Nephron (organoid): ENCODE measurements around the gene ALX4.

Experiments used
- H3K27ac Mint-ChIP-seq, 3 experiments: 2 replicates each; pipeline ENCODE4 v1.8.0; 2020; ENCODE audit warnings: mixed read lengths in 3 of 3, mild to moderate bottlenecking in 2 of 3, moderate library complexity in 1 of 3
- H3K27me3 Mint-ChIP-seq: 2 replicates; pipeline ENCODE4 v1.8.0; 2021; ENCODE audit warnings: low read depth, mild to moderate bottlenecking, moderate library complexity, mixed read lengths
- H3K36me3 Mint-ChIP-seq: 2 replicates; pipeline ENCODE4 v1.8.0; 2020; ENCODE audit warnings: low read depth, mixed read lengths
- H3K4me1 Mint-ChIP-seq: 2 replicates; pipeline ENCODE4 v1.8.0; 2020; ENCODE audit warnings: mixed read lengths
- H3K4me3 Mint-ChIP-seq, 3 experiments: 2 replicates each; pipeline ENCODE4 v1.8.0; 2020; ENCODE audit warnings: mild to moderate bottlenecking in 3 of 3, mixed read lengths in 3 of 3, moderate library complexity in 2 of 3
- H3K9me3 Mint-ChIP-seq: 2 replicates; pipeline ENCODE4 v1.8.0; 2020; ENCODE audit warnings: mixed read lengths
- TF ChIP-seq, protein P1 (sequence below), 3 experiments: fragments of 200-600 bp; sonication (generic); IDR thresholded peaks; one replicate each; pipeline ENCODE4 v1.5.0; 2021; ENCODE audit warnings: antibody characterized with exemption in 3 of 3; ENCODE audit not compliant: unreplicated experiment in 3 of 3

The ALX4 gene

DNA sequence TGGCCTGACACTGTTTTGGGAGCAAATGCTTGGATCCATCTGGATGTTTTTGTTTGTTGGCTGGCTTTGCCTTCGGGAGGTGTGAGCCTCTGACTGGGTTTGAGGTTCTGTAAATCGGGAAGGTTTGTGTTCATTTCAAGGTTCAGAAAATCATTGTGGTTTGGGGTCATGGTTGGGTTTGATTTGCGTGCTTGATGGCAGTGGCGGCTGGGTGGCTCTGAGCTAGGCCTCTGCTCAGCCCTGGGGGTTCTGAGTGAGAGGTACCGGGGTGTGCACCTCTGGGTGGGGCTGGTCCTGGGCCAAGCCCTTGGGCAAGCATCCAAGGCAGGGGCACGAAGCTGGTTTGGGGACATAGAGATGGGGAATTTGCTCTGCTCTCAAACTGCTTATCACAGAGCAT, 37.0 kb upstream of the ALX4 start:
- Mint-ChIP-seq H3K4me1 (peaks cover 6% of the 10 kb centered on the region), H3K9me3 (no peaks in the 10 kb centered on the region), H3K36me3 (no peaks in the 10 kb centered on the region), H3K4me3 (no peak overlapping the region), H3K27ac (no peak overlapping the region), H3K27me3 (peaks cover 52% of the 10 kb centered on the region)
- TF ChIP-seq, protein P1, sequence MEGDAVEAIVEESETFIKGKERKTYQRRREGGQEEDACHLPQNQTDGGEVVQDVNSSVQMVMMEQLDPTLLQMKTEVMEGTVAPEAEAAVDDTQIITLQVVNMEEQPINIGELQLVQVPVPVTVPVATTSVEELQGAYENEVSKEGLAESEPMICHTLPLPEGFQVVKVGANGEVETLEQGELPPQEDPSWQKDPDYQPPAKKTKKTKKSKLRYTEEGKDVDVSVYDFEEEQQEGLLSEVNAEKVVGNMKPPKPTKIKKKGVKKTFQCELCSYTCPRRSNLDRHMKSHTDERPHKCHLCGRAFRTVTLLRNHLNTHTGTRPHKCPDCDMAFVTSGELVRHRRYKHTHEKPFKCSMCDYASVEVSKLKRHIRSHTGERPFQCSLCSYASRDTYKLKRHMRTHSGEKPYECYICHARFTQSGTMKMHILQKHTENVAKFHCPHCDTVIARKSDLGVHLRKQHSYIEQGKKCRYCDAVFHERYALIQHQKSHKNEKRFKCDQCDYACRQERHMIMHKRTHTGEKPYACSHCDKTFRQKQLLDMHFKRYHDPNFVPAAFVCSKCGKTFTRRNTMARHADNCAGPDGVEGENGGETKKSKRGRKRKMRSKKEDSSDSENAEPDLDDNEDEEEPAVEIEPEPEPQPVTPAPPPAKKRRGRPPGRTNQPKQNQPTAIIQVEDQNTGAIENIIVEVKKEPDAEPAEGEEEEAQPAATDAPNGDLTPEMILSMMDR (IDR thresholded peaks at IDR 0.05; ENCODE audit: unreplicated experiment in 3 of 3) = no peak

GRCh38 chr11:44345781-44346180, 35.8 kb upstream of the ALX4 start:
- Mint-ChIP-seq H3K9me3 (no peaks in the 10 kb centered on the region), H3K27ac (no peak overlapping the region), H3K27me3 (peaks cover 57% of the 10 kb centered on the region), H3K4me1 (peaks cover 6% of the 10 kb centered on the region), H3K36me3 (no peaks in the 10 kb centered on the region), H3K4me3 (no peak overlapping the region)
- TF ChIP-seq, protein P1 (IDR thresholded peaks at IDR 0.05; ENCODE audit: unreplicated experiment in 3 of 3) = no peak

GRCh38 chr11:44344921-44345320, 35.0 kb upstream of the ALX4 start:
- Mint-ChIP-seq H3K27ac (no peak overlapping the region), H3K9me3 (no peaks in the 10 kb centered on the region), H3K27me3 (peaks cover 66% of the 10 kb centered on the region), H3K4me1 (peaks cover 6% of the 10 kb centered on the region), H3K36me3 (no peaks in the 10 kb centered on the region), H3K4me3 (no peak overlapping the region)
- TF ChIP-seq, protein P1 (IDR thresholded peaks at IDR 0.05; ENCODE audit: unreplicated experiment in 3 of 3) = no peak

DNA sequence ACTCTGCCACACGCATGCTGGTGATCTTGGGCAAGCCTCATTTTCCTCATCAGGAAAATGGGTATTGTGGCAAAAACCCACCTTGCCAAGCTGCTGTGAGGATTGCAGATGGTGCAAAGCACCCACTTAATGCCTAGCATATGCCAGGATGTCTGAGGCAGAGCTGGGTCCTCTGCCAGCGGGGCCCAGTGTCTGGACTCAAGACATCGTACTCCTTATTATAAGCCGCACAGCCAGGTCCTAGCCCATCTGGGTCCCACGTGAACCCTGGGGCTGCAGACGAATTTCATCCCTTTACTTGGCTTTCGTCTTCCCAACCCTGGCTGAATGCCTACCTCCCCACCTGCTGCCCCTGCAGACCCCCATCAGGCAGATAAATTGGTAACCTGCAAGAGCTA, 34.5 kb upstream of the ALX4 start:
- H3K27ac Mint-ChIP-seq = no peak overlapping the region
- H3K36me3 Mint-ChIP-seq = no peaks in the 10 kb centered on the region
- no peaks in the 10 kb centered on the region for H3K9me3 Mint-ChIP-seq
- TF ChIP-seq, protein P1 (IDR thresholded peaks at IDR 0.05; ENCODE audit: unreplicated experiment in 3 of 3) = no peak
- H3K4me3 Mint-ChIP-seq = no peak overlapping the region
- peaks cover 6% of the 10 kb centered on the region for H3K4me1 Mint-ChIP-seq
- peaks cover 71% of the 10 kb centered on the region for H3K27me3 Mint-ChIP-seq

DNA sequence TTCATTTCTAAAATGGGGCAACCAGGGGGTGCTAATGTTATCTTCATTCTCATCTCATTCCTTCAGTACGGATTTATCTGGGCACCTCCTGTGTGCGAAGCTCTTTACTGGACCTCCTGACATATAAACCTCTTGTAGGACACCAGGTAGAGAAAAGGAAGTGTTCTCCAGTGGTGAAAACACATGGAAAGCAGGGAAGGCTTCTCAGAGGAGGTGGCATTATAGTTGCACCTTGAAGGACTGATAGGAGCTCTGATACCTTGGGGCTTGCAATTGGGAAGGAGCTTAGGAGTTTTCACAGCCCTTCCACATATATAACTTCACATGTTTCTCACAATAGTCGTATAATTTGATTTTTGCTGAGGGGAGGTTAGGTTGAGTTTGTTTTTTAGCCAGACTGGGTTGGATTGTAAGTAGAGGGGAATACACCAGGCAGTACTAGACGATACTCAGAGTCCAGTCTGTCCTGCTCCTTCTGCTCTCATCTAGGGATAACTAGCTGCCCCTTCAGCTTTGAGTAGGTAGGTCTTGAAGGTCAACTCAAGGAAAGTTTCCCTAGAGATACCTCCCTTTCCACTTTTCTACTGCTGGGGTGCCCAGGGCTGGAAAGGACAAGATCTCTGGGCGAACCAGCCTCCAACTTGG, 34.0 kb upstream of the ALX4 start:
- no peaks in the 10 kb centered on the region for H3K9me3 Mint-ChIP-seq
- no peak overlapping the region for H3K4me3 Mint-ChIP-seq
- peaks cover 76% of the 10 kb centered on the region for H3K27me3 Mint-ChIP-seq
- no peaks in the 10 kb centered on the region for H3K36me3 Mint-ChIP-seq
- TF ChIP-seq, protein P1 (IDR thresholded peaks at IDR 0.05; ENCODE audit: unreplicated experiment in 3 of 3) = no peak
- no peak overlapping the region for H3K27ac Mint-ChIP-seq
- H3K4me1 Mint-ChIP-seq = peaks cover 11% of the 10 kb centered on the region

DNA sequence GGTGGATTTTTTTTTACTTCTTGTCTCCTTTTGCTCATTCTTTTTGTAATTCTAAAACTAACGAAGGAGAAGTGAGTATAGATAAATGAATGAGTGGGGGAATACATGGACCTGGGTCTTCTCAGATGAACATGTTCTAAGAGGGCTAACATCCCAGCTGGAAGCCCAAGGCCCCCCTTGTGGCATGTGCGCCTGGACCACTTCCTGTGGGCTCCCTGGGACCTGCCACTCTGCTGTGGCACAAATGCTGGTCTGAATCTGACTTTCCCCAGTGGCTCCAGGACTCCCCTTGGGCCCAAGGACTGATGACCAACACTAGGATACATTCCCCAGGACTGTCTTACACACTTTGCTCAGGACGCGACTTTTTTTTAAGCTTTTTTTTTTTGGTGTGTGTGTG, 32.7 kb upstream of the ALX4 start:
- TF ChIP-seq, protein P1 (IDR thresholded peaks at IDR 0.05; ENCODE audit: unreplicated experiment in 3 of 3) = no peak
- no peak overlapping the region for H3K27ac Mint-ChIP-seq
- no peaks in the 10 kb centered on the region for H3K9me3 Mint-ChIP-seq
- no peaks in the 10 kb centered on the region for H3K36me3 Mint-ChIP-seq
- peaks cover 24% of the 10 kb centered on the region for H3K4me1 Mint-ChIP-seq
- no peak overlapping the region for H3K4me3 Mint-ChIP-seq
- peaks cover 81% of the 10 kb centered on the region for H3K27me3 Mint-ChIP-seq
